Subcutaneous adipose tissue (tissue), 4 donors: ENCODE results near the gene LAMB4. TPM values are rescaled to one million over a fixed set of nuclear protein-coding genes. Genes with fewer than 3 reads are reported as not detected.

ENCODE experiments used
- total RNA-seq, 4 donors: library from RNA; depleted of rRNA; stranded (reverse); fragments of >200 nt; gene quantifications; one replicate each; pipeline ENCODE4 v1.1.0, GENCODE V29; 2016
- TF ChIP-seq, protein P1 (sequence below): fragments of 450-650 bp; IDR thresholded peaks from one replicate; pipeline ENCODE4 v1.5.1; 2016; ENCODE audit warnings: low read depth, mild to moderate bottlenecking, control low read depth, antibody characterized with exemption, moderate library complexity

LAMB4 gene
- total RNA-seq, 4 donors from 2014 or later, result not detected

DNA sequence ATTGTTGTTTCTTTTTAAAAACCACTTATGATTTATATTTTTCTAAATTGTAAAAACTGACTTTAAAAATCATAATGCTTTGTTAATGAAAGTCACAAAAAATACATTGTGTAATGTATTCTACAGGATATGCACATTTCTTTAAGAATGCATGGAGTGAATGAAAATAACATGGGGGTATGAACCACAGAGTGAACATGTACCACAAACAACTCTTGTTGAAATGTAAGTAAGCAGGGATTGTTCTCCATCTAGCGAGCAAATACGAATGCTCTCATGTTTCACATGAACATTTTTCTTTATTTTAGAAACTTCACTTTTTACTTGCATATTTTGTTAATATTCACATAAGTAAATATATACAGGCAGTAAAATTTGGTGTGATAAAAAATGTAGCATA lies 35.6 kb upstream of the LAMB4 start:
- TF ChIP-seq, protein P1, sequence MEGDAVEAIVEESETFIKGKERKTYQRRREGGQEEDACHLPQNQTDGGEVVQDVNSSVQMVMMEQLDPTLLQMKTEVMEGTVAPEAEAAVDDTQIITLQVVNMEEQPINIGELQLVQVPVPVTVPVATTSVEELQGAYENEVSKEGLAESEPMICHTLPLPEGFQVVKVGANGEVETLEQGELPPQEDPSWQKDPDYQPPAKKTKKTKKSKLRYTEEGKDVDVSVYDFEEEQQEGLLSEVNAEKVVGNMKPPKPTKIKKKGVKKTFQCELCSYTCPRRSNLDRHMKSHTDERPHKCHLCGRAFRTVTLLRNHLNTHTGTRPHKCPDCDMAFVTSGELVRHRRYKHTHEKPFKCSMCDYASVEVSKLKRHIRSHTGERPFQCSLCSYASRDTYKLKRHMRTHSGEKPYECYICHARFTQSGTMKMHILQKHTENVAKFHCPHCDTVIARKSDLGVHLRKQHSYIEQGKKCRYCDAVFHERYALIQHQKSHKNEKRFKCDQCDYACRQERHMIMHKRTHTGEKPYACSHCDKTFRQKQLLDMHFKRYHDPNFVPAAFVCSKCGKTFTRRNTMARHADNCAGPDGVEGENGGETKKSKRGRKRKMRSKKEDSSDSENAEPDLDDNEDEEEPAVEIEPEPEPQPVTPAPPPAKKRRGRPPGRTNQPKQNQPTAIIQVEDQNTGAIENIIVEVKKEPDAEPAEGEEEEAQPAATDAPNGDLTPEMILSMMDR, result no peak

DNA sequence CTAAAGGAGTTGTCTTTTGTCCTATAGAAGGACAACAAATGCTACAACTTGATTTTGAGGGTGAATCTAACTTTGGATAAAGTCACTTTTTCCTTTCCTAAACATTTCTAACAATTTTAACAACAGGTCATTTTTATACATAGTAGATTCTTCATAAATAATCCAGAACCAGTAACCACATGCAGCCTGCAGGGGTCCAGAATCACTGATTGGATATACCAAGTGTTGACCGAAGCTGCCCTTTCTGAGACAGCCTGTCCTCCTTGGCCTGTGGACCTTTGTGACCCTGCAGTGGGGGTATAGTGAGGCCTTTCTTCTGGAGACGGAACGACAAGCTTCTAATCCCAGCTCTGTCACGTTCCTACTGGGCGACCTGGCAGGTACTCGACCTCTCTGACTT lies 34.8 kb upstream of the LAMB4 start:
- TF ChIP-seq, protein P1, result no peak

DNA sequence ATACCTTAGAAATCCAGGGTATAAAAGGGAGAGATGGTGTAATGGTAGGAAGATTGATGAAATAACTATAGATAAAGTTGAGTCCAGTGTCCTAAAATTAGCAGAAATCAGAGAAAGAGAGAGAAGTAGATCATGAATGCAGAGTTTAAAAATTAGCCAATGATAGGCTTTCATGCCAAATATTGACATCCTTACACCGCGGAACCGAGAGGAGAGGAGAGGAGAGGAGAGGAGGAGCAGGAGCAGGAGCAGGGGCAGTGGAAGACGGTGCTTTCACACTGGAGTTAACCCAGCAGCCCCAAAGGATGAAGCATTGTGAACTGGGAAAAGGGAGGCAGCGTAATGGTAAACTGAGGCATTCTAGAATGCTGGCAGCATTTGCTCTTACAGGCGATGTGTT lies 34.2 kb upstream of the LAMB4 start:
- TF ChIP-seq, protein P1, result no peak

DNA sequence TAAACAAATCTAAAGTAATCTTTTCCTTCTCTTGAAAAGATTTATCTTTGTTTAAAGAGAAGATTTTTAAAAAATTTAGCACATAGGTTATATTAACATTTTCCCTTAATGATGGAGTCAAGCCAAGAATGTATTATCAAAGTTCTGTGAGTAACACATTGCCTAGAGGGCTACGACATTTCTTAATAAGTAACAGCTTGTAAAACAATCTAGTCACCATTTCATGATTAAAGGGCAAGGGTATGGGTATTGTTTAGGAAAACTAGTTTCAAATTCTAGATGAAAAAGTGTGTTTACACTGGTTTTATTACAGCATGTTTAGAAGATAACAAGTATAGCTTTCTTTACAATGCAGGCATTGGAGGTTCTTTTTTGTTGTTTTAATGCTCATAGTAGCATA lies 28.6 kb upstream of the LAMB4 start:
- TF ChIP-seq, protein P1, result no peak

DNA sequence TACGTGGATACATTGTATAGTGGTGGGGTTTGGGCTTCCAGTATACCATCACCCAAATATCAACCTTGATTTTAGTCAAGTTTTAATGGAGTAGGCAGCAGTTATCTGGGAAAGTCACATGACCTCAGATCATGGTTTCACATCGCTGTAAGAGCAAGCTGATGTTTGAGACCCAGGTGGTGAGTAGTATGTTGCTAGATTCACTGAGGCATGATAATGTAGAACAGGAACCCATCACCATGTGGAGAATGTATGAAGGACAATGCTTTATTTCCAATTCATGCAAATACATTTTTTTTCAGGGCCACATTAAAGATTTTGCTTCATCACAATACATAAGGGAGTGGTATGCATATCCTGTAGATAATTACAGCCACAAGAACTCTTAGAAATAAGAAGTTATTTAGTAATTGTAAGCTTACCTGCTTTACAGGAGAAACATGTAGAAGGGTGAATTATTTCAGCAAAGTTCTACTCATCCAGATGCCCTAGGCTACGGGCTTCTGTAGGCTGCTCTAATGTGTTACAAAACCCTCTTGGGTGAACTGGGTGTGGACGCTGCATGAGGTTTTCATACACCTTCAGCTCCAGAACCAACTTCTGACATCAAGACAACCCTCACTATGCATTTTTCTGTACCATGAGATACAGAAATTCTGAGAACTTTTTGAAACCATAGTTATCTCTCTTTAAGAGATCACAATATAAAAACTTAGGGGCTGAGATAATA lies 27.6 kb upstream of the LAMB4 start:
- TF ChIP-seq, protein P1, result no peak

DNA sequence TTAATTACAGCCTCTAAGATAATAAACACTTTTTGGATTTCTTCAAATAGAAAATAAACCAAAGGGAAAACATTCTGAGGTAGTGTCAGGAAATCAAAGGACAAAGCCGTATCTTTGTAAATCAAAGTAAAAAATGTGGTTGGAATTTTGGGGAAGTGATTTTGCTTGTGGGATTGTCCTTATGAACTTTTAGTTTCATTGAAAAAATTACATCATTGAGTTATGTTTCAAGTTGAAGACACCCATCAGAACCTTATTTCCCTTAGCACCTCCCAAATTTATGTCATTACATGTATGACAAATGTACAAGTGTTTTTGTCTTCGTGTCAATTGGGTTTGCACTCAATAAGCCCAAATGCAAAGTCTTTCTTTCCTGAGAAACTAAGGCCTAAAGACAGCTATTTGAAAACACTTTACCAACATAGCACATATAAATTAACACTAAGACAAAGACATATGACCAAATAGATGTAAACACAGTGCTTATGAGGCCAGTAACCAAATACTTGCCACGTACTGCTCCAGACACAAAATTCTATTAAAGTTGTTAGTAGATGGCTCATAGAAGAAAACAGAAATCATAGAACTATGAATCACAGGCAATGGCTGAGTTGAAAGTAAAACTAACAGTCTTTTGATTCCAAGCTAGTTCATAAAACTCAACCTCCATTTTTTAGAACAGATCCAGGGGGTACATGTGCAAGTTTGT lies 26.9 kb upstream of the LAMB4 start:
- TF ChIP-seq, protein P1, result no peak

DNA sequence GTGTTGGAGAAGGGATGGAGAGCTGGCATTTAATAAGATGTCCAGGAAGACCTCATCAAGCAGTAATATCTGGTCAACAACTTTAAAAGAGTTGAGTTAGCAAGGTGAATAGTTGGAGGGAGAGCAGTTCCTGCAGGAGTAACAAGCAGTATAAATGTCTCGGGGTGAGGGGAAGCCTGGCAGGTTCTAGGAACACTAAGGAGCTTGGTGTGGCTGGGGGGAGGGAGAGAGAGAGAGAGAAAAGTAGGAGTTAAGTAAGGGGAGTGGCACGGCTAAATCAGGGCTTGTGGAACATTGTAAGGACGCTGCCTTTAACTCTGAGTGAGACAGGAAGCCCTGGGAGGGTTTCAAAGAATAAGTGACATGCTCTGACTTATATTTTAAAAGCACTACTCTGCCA lies 22.0 kb upstream of the LAMB4 start:
- TF ChIP-seq, protein P1, result no peak
